GM10248 (cell line): ENCODE measurements around the gene SHQ1.

ENCODE experiments used
- CTCF ChIA-PET: fragments of 300-600 bp; sonication (Branson Sonifier 250); formaldehyde crosslinking; extraction: SDS; loops from one replicate; lab custom pipeline; 2021; ENCODE audit warnings: antibody characterized with exemption; lab: Yijun Ruan, JAX
- POLR2A ChIA-PET: fragments of 350-650 bp; sonication (Branson Sonifier 250); formaldehyde crosslinking; extraction: SDS; loops from one replicate; lab custom pipeline; 2020; ENCODE audit warnings: antibody characterized with exemption; lab: Yijun Ruan, JAX
- DNase-seq: peaks from one replicate; pipeline ENCODE4 v3.0.0; 2012; ENCODE audit errors: extremely low spot score
- TF ChIP-seq, protein P1 (sequence below): IDR thresholded peaks from 2 replicates; pipeline ENCODE4 v1.5.1; 2012; ENCODE audit warnings: mild to moderate bottlenecking, low read depth; ENCODE audit errors: extremely low read depth, missing control alignments, control extremely low read depth

The SHQ1 gene

DNA sequence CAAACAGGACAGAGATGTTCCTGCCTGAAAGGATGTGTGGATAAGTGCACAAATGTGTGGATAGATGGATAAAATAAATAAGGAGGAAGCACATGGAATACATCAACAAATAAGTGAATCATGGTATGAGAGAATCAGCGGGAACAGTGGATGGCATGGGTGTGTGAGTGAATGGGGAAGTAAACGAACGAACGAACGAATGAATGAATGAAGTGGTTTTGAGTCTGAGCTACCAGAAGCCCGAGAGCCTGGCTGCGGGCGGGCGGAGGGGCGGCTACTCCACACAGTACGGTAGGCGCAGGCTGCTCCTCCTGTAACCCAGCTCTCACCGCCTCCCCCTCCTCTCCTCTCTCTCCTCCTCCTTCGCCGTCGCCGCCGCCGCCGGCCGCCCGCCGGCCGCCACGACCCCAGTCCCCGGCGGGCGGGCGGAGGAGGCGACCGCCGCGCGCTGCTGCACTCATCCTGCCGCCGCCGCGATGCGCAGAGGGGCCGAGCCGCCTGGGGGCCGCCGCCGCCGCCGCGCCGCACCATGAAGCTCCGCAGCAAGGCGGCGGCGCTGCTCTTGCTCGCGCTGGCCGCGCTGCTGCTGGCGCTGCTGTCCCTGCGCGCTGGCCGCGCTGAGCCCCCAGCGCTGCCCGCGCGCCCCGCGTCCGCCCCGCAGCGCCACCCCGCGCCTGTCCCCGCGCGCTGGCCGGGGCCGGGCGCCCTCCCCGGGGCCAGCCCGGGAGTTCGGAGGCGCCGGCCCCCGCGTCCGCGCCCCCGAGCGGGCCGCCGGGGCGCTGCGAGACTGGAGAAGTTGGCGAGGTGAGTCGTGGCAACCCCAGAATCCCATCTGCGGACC lies 39.7 kb upstream of the SHQ1 start, which contains the start of gene GXYLT2:
Gene GXYLT2, plus strand, starts transcription at position 342 of the 841 bp plus-strand sequence. Its CDS starts 188 bp downstream, at position 530.
- ChIA-PET POLR2A (no interaction called here), CTCF (interaction anchor here (0.9 to 3.7 kb wide), 4 partner anchors 11 to 31 kb away, joined by 3 to 10 read pairs (median 4); no protein-coding TSS in a partner anchor)
- DNase-seq: peak; percentile 68
- TF ChIP-seq, protein P1, sequence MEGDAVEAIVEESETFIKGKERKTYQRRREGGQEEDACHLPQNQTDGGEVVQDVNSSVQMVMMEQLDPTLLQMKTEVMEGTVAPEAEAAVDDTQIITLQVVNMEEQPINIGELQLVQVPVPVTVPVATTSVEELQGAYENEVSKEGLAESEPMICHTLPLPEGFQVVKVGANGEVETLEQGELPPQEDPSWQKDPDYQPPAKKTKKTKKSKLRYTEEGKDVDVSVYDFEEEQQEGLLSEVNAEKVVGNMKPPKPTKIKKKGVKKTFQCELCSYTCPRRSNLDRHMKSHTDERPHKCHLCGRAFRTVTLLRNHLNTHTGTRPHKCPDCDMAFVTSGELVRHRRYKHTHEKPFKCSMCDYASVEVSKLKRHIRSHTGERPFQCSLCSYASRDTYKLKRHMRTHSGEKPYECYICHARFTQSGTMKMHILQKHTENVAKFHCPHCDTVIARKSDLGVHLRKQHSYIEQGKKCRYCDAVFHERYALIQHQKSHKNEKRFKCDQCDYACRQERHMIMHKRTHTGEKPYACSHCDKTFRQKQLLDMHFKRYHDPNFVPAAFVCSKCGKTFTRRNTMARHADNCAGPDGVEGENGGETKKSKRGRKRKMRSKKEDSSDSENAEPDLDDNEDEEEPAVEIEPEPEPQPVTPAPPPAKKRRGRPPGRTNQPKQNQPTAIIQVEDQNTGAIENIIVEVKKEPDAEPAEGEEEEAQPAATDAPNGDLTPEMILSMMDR: peak; percentile 14

DNA sequence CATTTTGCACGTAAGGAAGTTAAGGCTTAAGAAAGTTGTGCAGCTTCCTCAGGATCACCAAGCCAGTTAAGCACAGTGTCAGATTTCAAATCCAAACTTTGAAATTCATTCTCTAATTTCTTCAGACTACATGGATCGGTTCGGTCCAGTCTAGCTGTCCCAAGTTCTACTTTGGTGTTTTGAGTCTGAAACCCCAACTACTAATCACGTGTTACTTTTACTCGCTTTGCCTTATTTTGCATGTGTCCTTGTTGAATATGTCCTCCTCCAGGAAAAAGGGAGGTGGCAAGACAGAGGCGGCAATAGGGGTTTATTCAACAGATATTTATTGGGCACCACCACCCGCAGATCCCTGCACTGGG lies 39.1 kb upstream of the SHQ1 start:
- no peak for DNase-seq
- TF ChIP-seq, protein P1: no peak
- CTCF ChIA-PET: interaction anchor here (0.9 to 3.7 kb wide), 4 partner anchors 11 to 31 kb away, joined by 3 to 10 read pairs (median 4); no protein-coding TSS in a partner anchor
- POLR2A ChIA-PET: no interaction called here

- TF ChIP-seq, protein P1: no peak
- CTCF ChIA-PET: no interaction called here
- DNase-seq: no peak
- POLR2A ChIA-PET: no interaction called here
Measured at GRCh38 chr3:72872183-72872582, 23.9 kb upstream of the SHQ1 start.

DNA sequence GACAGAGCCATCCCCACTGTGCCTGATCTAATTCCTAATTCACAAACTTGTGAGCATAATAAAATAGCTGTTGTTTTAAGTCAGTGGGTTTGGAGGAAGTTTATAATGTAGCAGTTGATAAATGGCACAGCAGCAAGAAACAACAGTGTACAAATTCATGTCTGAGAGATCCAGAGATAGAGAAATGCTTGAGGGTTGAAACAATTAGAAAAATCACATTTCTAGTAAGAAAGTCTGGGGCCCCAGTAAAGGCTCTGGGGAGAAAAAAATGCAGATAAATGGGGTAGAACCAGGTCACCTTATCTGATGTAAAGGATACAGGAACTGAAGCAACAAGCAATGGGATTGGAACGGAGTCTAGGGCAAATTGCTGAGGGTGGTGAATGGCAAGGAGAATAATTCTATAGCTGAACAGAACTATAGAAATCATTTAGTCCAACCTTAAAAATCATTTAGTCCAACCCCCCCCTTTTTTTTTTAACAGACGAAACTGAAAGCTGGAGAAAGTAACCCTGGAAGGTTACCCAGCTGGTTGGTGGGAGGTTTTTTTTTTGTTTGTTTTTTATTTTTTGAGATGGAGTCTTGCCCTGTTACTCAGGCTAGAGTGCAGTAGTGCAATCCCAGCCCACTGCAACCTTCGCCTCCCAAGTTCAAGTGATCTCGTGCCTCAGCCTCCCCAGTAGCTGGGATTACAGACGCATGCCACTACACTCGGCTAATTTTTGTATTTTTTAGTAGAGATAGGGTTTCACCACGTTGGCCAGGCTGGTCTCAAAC lies 14.3 kb upstream of the SHQ1 start:
- TF ChIP-seq, protein P1: no peak
- ChIA-PET CTCF (interaction anchor here (0.7 to 4.4 kb wide), 4 partner anchors 12 to 196 kb away, joined by 3 to 30 read pairs (median 4); partner anchors contain the start of gene SHQ1), POLR2A (no interaction called here)

DNA sequence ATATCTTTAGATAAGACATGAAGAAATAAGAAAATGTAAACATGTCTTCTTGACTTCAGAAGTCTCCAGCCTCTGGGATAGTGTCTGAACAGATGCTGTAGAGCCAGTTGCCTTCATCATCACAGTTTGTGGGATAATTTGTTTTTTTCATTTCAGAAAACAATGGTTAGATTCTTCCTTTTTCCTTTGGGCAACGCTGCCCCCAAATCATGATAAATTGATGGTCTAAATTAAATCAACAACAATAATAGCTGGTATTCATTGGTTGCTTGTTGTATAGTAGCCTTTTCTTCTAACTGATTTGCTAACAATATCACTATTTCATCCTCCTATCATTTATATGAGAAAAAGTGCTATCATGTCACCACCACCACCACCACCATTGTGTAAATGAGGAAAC lies 12.6 kb upstream of the SHQ1 start:
- DNase-seq: no peak
- ChIA-PET CTCF (interaction anchor here (1.1 to 4.4 kb wide), 3 partner anchors 9 to 196 kb away, joined by 3 to 30 read pairs (median 4); partner anchors contain the start of gene SHQ1), POLR2A (interaction anchor here (0.6 to 0.7 kb wide), 2 partner anchors 155 to 230 kb away, joined by 3 to 6 read pairs; no protein-coding TSS in a partner anchor)
- TF ChIP-seq, protein P1: no peak

More for the DNA sequence above, 14.3 kb upstream of the SHQ1 start:
- no peak for DNase-seq

DNA sequence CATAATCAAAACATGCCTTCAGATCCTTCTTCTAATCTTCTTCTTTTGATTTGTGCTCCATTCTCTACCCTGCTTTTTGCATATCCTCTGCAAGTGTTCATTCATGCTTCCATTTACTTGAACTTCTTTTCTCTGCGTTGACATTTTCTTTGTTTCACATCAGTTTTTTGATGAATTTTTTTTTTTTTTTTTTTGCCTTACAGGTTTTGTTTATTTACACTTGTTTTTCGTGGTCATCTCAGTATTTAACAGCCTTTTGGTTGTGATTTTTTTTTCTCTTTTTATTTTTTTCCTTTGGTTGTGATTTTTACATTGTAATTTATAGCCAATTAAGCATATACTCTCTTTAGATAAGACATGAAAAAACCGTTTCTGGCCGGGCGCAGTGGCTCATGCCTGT lies 11.8 kb upstream of the SHQ1 start:
- no peak for DNase-seq
- POLR2A ChIA-PET: no interaction called here
- CTCF ChIA-PET: interaction anchor here (4.4 kb wide), 1 partner anchor 10 kb away, joined by 30 read pairs; the partner anchor contains the start of gene SHQ1
- TF ChIP-seq, protein P1: no peak
